GM12891 (cell line): ENCODE results near the gene ZNF580.

Source experiments
- DNase-seq: peaks from one replicate; pipeline ENCODE4 v3.0.0; 2011; ENCODE audit warnings: low spot score; ENCODE audit not compliant: insufficient read length
- FAIRE-seq: peaks from 2 replicates; lab custom pipeline; 2011; peaks lifted over from hg19 to GRCh38; lab: Jason Lieb, UNC
- PAX5 ChIP-seq: IDR thresholded peaks from 2 replicates; pipeline ENCODE4 v1.6.1; 2011; ENCODE audit warnings: low read length, moderate library complexity, mild to moderate bottlenecking; ENCODE audit not compliant: insufficient read depth, severe bottlenecking
- POLR2A ChIP-seq: IDR thresholded peaks from 2 replicates; pipeline ENCODE4 v1.6.1; 2011; ENCODE audit warnings: low read depth, low read length, control low read depth
- POLR2AphosphoS5 ChIP-seq: IDR thresholded peaks from 2 replicates; pipeline ENCODE4 v1.6.1; 2011; ENCODE audit warnings: low read depth, low read length, control low read depth
- POU2F2 ChIP-seq: IDR thresholded peaks from 2 replicates; pipeline ENCODE4 v1.6.1; 2011; ENCODE audit warnings: low read depth, mild to moderate bottlenecking, control low read depth, low read length, moderate library complexity
- SPI1 ChIP-seq: IDR thresholded peaks from 2 replicates; pipeline ENCODE4 v1.6.1; 2011; ENCODE audit warnings: low read depth, low read length, control low read depth
- TAF1 ChIP-seq: IDR thresholded peaks from 2 replicates; pipeline ENCODE4 v1.6.1; 2011; ENCODE audit warnings: low read depth, low read length, control low read depth

ZNF580 gene

GRCh38 chr19:55691561-55692481 is 51.0 kb downstream of the ZNF580 start:
- TF ChIP-seq PAX5: no peak
- no peak for TF ChIP-seq SPI1
- TF ChIP-seq POLR2A: no peak
- no peak for TF ChIP-seq TAF1
- TF ChIP-seq POLR2AphosphoS5: no peak
- no peak for TF ChIP-seq POU2F2
- FAIRE-seq: no peak
- no peak for DNase-seq

- FAIRE-seq (no peak), DNase-seq (no peak)
- TF ChIP-seq POLR2AphosphoS5 (no peak), TAF1 (no peak), POLR2A (no peak), POU2F2 (no peak), SPI1 (no peak), PAX5 (no peak)
Observed at GRCh38 chr19:55692681-55693081, 51.9 kb downstream of the ZNF580 start.
